ENCODE measurements around the gene KRT35. TPM values are rescaled to one million over a fixed set of nuclear protein-coding genes. Genes with fewer than 3 reads are reported as not detected.
A peak's percentile ranks its signal among the peaks of the same experiment; 100 is the strongest.

Gene KRT35
- not detected in 2 replicates for total RNA-seq (2014; rRNA removed; shearing (Covaris generic))
- polyA plus RNA-seq (2014; cell fraction: nucleus; rRNA removed): not detected in 2 replicates

GRCh38 chr17:41481036-41481435 lies at the start of gene KRT35:
Gene KRT35, minus strand, starts transcription at chr17:41481151. Its CDS starts 54 bp downstream, at chr17:41481097.
- no peak for DNase-seq (ENCODE audit: extremely low read depth, low read depth)

GRCh38 chr17:41530062-41531048 lies 49.4 kb upstream of the KRT35 start:
- DNase-seq (ENCODE audit: extremely low read depth, low read depth): peak; percentile 77

- DNase-seq (ENCODE audit: extremely low read depth, low read depth): peak; percentile 93
These were observed 48.6 kb upstream of the KRT35 start for GRCh38 chr17:41529491-41529915.

- DNase-seq (ENCODE audit: extremely low read depth, low read depth): peak; percentile 87
These were observed 48.0 kb upstream of the KRT35 start for GRCh38 chr17:41528959-41529353.

GRCh38 chr17:41527063-41528023 lies 46.4 kb upstream of the KRT35 start:
- DNase-seq (ENCODE audit: extremely low read depth, low read depth): no peak

- no peak for DNase-seq (ENCODE audit: extremely low read depth, low read depth)
These were observed 43.3 kb upstream of the KRT35 start for GRCh38 chr17:41524261-41524660.

GRCh38 chr17:41523787-41524186 lies 42.8 kb upstream of the KRT35 start:
- DNase-seq (ENCODE audit: extremely low read depth, low read depth): peak; percentile 65

GRCh38 chr17:41523225-41523593 lies 42.3 kb upstream of the KRT35 start:
- DNase-seq (ENCODE audit: extremely low read depth, low read depth): no peak

GRCh38 chr17:41522301-41523224 lies 41.6 kb upstream of the KRT35 start:
- DNase-seq (ENCODE audit: extremely low read depth, low read depth): no peak

GRCh38 chr17:41521574-41522261 lies 40.8 kb upstream of the KRT35 start:
- peak; percentile 88 for DNase-seq (ENCODE audit: extremely low read depth, low read depth)

GRCh38 chr17:41520821-41521521 lies 40.0 kb upstream of the KRT35 start:
- no peak for DNase-seq (ENCODE audit: extremely low read depth, low read depth)

GRCh38 chr17:41519501-41520224 lies 38.7 kb upstream of the KRT35 start:
- no peak for DNase-seq (ENCODE audit: extremely low read depth, low read depth)

- no peak for DNase-seq (ENCODE audit: extremely low read depth, low read depth)
These were observed 38.0 kb upstream of the KRT35 start, which contains the start of gene KRT15 for GRCh38 chr17:41518789-41519449. Gene KRT15, minus strand, starts transcription at chr17:41518890. Its CDS starts 63 bp downstream, at chr17:41518827.

GRCh38 chr17:41518031-41518430 lies 37.1 kb upstream of the KRT35 start:
- DNase-seq (ENCODE audit: extremely low read depth, low read depth): no peak

GRCh38 chr17:41516830-41517283 lies 35.9 kb upstream of the KRT35 start:
- no peak for DNase-seq (ENCODE audit: extremely low read depth, low read depth)

- DNase-seq (ENCODE audit: extremely low read depth, low read depth): no peak
These were observed 35.3 kb upstream of the KRT35 start for GRCh38 chr17:41516147-41516829.

- no peak for DNase-seq (ENCODE audit: extremely low read depth, low read depth)
These were observed 32.2 kb upstream of the KRT35 start for GRCh38 chr17:41513168-41513547.
